AG04449 (cell line): ENCODE results near the gene RAB11B.
"Not testable (repeated sequence)": the region's sequence is repeated elsewhere in the genome, so short reads cannot be mapped to it uniquely, and the experiment has no call there.

Experiments used
- CTCF ChIA-PET: fragments of 350-600 bp; formaldehyde crosslinking; extraction: SDS; loops from one replicate; lab custom pipeline; 2021; ENCODE audit warnings: antibody characterized with exemption; lab: Yijun Ruan, JAX
- POLR2A ChIA-PET: fragments of 400-600, 350-600 bp; formaldehyde crosslinking; extraction: SDS; loops from one replicate; lab custom pipeline; 2020; ENCODE audit warnings: antibody characterized with exemption, inconsistent platforms; lab: Yijun Ruan, JAX
- DNase-seq: peaks from one replicate; pipeline ENCODE4 v3.0.0-alpha.2; 2010; ENCODE audit warnings: low read depth, low spot score
- H3K4me3 ChIP-seq: 2 replicates; pipeline ENCODE4 v1.5.1; 2011; ENCODE audit warnings: low read depth, mild to moderate bottlenecking, control low read depth, low read length
- CTCF ChIP-seq: IDR thresholded peaks from one replicate; pipeline ENCODE4 v1.5.1; 2011; ENCODE audit warnings: mild to moderate bottlenecking, moderate library complexity, low read length, control low read depth, inconsistent platforms; ENCODE audit not compliant: insufficient read depth; ENCODE audit errors: missing control alignments

Gene RAB11B

GRCh38 chr19:8399681-8400188, 9.6 kb downstream of the RAB11B start:
- POLR2A ChIA-PET, result no interaction called here
- CTCF ChIA-PET, result interaction anchor here (1.0 kb wide), 1 partner anchor 46 kb away, joined by 4 read pairs; no protein-coding TSS in a partner anchor

GRCh38 chr19:8401981-8402411, 11.8 kb downstream of the RAB11B start:
- CTCF ChIA-PET, result interaction anchor here (1.1 to 2.0 kb wide), 2 partner anchors 11 to 48 kb away, joined by 5 read pairs; partner anchors contain the start of gene MARCHF2
- DNase-seq, result no peak
- no peak for TF ChIP-seq CTCF
- POLR2A ChIA-PET, result no interaction called here
- H3K4me3 ChIP-seq, result no peak overlapping the region

More at GRCh38 chr19:8399681-8400188, 9.6 kb downstream of the RAB11B start:
- H3K4me3 ChIP-seq, result no peak overlapping the region
- TF ChIP-seq CTCF, result no peak
- no peak for DNase-seq

- no peak overlapping the region for H3K4me3 ChIP-seq
- ChIA-PET CTCF (interaction anchor here (1.1 to 3.7 kb wide), 3 partner anchors 9 to 49 kb away, joined by 5 to 20 read pairs (median 8); partner anchors contain the start of gene MARCHF2), POLR2A (no interaction called here)
- no peak for TF ChIP-seq CTCF
- no peak for DNase-seq
These were observed 13.1 kb downstream of the RAB11B start for GRCh38 chr19:8403098-8403819.

DNA sequence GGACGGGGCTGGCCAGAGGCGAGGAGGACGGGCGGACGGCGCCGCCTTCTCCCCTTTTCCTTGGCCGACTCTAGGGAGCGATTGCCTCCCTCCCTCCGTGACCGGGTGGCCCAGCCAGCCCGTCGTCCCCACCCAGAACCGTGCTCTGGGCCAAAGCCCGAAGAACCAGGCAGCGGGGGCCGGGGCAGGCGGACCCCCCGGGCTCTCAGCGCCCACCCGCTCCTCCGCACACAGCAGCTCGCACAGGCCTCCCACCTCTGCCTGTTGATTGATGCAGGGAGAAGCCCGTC, 13.6 kb downstream of the RAB11B start:
- no peak overlapping the region for H3K4me3 ChIP-seq
- POLR2A ChIA-PET, result no interaction called here
- TF ChIP-seq CTCF, result no peak
- DNase-seq, result no peak
- CTCF ChIA-PET, result interaction anchor here (1.2 to 3.7 kb wide), 3 partner anchors 8 to 49 kb away, joined by 4 to 20 read pairs (median 8); partner anchors contain the start of gene MARCHF2

DNA sequence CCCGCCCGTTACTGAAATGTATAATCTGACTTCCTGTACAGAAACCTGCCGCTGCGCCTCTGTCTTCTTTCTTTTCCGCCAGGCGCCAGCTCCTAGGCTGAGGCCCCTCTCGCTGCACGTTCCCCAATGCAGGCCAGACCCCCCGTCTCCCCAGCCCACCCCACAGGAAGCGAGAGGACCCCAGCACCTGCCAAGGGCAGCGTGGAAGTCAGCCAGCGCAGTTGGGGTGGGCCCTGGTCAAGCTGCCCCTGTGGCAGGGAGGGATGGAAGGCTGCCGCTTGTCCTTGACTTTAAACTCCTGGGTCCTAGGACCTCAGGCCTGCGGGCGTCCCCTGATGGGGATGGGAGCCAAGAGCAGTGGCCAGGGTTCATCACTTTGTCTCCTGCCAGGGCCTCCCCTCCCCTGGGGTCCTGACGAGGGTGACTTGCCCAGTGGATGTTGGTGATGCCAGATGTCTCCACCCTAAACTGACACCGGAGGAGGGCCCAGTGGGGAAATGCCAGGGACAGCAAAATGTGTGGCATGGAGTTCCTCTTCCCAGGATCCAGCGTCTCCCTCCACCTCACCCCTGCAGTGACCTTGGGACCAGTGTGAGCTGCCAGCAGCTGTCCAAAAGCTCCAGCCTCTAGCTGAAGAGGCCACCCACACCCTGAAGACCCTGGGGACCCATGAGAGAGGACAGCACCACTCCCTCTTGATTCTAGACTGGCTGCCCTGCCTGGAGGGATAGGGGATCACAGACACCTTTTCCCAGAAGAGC, 14.4 kb downstream of the RAB11B start:
- no peak for TF ChIP-seq CTCF
- CTCF ChIA-PET, result interaction anchor here (0.9 to 3.7 kb wide), 5 partner anchors 8 to 50 kb away, joined by 4 to 20 read pairs (median 6); partner anchors contain the start of gene MARCHF2
- DNase-seq, result no peak
- POLR2A ChIA-PET, result interaction anchor here (0.6 to 1.1 kb wide), 2 partner anchors 60 to 137 kb away, joined by 3 read pairs; no protein-coding TSS in a partner anchor
- no peak overlapping the region for H3K4me3 ChIP-seq

DNA sequence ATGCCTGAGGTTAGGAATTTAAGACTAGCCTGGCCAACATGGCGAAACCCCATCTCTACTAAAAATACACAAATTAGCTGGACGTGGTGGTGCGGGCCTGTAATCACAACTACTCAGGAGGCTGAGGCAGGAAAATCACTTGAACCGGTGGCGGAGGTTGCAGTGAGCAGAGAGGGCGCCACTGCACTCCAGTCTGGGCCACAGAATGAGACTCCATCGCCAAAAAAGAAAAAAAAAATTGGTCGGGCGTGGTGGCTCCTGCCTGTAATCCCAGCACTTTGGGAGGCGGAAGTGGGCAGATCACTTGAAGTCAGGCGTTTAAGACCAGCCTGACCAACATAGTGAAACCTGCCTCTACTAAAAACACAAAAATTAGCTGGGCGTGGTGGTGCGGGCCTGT, 20.6 kb downstream of the RAB11B start:
- H3K4me3 ChIP-seq, POLR2A ChIA-PET, DNase-seq: not testable (repeated sequence)
- CTCF ChIA-PET, result interaction anchor here (0.7 to 5.7 kb wide), 9 partner anchors 13 to 169 kb away, joined by 3 to 53 read pairs (median 12); partner anchors contain the start of gene MYO1F
